GM13976 (cell line): ENCODE data around the gene LAMP5.
A peak's percentile ranks its signal among the peaks of the same experiment; 100 is the strongest.

Source experiments
- DNase-seq: peaks from one replicate; pipeline ENCODE4 v3.0.0; 2012; ENCODE audit warnings: low spot score
- CTCF ChIP-seq: IDR thresholded peaks from 2 replicates; pipeline ENCODE4 v1.5.1; 2012; ENCODE audit warnings: borderline replicate concordance, mild to moderate bottlenecking; ENCODE audit not compliant: insufficient read depth; ENCODE audit errors: extremely low read depth, missing control alignments, control extremely low read depth
- in situ Hi-C: fragments of 300-500 bp; cut with MboI; formaldehyde crosslinking; loops from one replicate; pipeline ENCODE4 v1.12.0; 2022; ENCODE audit warnings: low sequenced_read_pairs, mixed read lengths, inconsistent platforms; ENCODE audit not compliant: unreplicated experiment

Gene LAMP5

DNA sequence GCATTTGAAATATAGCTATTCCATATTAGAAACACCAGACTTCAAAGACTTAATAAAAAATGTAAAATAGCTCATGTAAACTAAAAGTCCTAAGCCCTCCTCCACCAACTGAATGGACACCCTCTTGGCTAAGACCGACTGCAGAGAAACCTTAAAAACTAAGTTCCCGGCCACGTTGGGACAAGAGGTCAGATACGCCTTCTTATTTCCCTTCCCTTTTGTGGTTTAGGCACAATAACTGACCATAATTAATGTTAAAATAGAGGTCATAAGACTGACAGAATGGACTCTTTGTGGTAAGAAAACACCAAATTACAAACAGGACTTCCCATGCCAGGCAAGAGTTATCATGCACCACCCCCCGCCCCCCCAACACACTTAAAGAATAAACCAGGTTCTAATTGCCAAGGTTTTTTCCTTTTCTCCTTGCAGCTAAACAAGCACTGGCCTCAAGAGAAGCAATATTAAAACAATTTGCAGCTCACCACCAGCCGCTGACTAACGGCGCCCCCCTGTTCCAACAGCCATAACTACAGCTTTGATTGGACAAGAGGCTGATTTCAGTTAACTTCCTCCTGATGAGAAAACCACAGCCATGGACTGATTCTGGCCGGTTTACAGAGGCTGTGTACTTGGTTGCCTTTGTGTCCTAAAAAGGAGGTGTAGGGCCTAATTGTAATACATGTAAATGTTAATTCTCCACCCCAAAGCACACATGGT is 10.7 kb upstream of the LAMP5 start:
- TF ChIP-seq CTCF = no peak

GRCh38 chr20:9506280-9506821 is 8.0 kb upstream of the LAMP5 start:
- DNase-seq = no peak

More for the DNA sequence above, 10.7 kb upstream of the LAMP5 start:
- no peak for DNase-seq
- in situ Hi-C loops = no loop called here

DNA sequence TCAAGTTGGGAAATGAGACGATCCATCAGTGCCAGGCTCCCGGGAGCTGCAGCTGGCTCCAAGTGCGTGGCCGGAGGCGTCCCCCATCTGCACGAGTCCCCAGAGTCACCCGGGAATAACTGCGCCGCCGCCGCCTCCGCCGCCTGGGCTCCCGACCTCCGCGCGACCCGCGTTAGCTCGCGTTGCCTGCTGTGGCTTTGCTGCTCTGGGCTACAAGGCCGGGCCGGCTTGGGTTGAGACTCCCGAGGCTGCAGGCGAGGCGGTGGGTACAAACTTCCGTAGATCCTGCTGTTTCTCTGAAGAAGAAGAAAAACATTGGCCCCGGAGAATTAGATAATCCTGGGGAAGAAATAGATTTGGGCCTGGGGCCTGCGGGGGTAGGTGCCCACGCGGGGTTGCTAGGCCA is 7.4 kb upstream of the LAMP5 start:
- DNase-seq = peak; percentile 21
- TF ChIP-seq CTCF = no peak
- in situ Hi-C loops = no loop called here

More at GRCh38 chr20:9506280-9506821, 8.0 kb upstream of the LAMP5 start:
- in situ Hi-C loops = no loop called here
- TF ChIP-seq CTCF = no peak

DNA sequence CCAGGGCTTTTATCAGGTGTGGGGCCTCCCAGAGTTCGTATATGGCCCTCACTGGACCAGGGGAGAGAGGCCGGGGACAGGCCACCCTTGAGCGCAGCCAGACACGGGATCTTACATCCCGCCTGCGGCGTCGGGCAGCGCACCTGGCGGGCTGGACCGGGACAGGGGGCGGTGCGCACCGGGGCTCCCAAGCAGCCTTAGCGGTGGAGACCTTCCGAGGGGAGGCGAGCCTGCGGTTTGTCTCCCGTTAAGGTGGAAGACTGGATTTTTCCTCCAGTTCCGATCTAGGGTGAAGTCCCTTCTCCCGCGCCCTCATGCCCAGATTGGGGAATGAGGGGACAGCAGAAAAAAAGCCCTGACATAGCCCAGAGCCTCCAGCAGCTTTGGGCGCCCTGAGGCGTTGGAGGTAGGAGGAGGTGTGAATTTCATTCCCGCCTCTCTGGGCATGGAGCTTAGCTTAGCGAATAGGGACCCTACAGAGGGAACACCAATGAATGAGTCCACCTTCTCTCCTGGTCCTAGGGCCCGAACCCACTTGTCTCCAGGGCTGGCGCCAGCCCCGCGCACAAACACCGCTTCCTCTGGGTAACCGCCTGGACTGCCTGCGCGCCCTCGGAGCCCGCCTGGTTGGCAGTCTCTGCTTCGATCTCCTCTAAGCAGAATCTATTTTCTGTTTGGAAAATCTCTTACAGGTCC is 6.7 kb upstream of the LAMP5 start:
- peak; percentile 27 for DNase-seq
- no peak for TF ChIP-seq CTCF
- in situ Hi-C loops = no loop called here

- no peak for TF ChIP-seq CTCF
- in situ Hi-C loops = no loop called here
- peak; percentile 23 for DNase-seq
Observed at GRCh38 chr20:9508240-9508661, 6.1 kb upstream of the LAMP5 start.

GRCh38 chr20:9508696-9509178 is 5.7 kb upstream of the LAMP5 start:
- TF ChIP-seq CTCF = no peak
- DNase-seq = no peak
- in situ Hi-C loops = no loop called here
